Fibroblast of skin of right biceps (primary cell): Measurements from ENCODE around the gene TFB1M.

Experiments
- DNase-seq: peaks from one replicate; pipeline ENCODE4 v3.0.0-alpha.2; 2013

Gene TFB1M

GRCh38 chr6:155262655-155263054 is 51.6 kb downstream of the TFB1M start:
- no peak for DNase-seq

- no peak for DNase-seq
These were observed 53.0 kb downstream of the TFB1M start for GRCh38 chr6:155261111-155261900.

GRCh38 chr6:155260686-155261085 is 53.6 kb downstream of the TFB1M start:
- DNase-seq: no peak

GRCh38 chr6:155259897-155260296 is 54.4 kb downstream of the TFB1M start:
- no peak for DNase-seq

- DNase-seq: no peak
These were observed 55.1 kb downstream of the TFB1M start for GRCh38 chr6:155259204-155259603.

- no peak for DNase-seq
These were observed 56.5 kb downstream of the TFB1M start for GRCh38 chr6:155257796-155258195.

- no peak for DNase-seq
These were observed 58.0 kb downstream of the TFB1M start for GRCh38 chr6:155256122-155256795.

- DNase-seq: no peak
These were observed 60.1 kb downstream of the TFB1M start for GRCh38 chr6:155254139-155254538.

- DNase-seq: no peak
These were observed 60.9 kb downstream of the TFB1M start for GRCh38 chr6:155253337-155253736.

- DNase-seq: no peak
These were observed 61.7 kb downstream of the TFB1M start for GRCh38 chr6:155252581-155252980.

GRCh38 chr6:155250701-155251381 is 63.4 kb downstream of the TFB1M start:
- no peak for DNase-seq

- DNase-seq: peak; percentile 70
These were observed 66.0 kb downstream of the TFB1M start for GRCh38 chr6:155248008-155249001.

- DNase-seq: peak; percentile 89
These were observed 66.7 kb downstream of the TFB1M start for GRCh38 chr6:155247618-155248007.

- DNase-seq: no peak
These were observed 67.5 kb downstream of the TFB1M start for GRCh38 chr6:155246825-155247224.

GRCh38 chr6:155245831-155246230 is 68.5 kb downstream of the TFB1M start:
- DNase-seq: peak; percentile 64

GRCh38 chr6:155245193-155245592 is 69.1 kb downstream of the TFB1M start:
- DNase-seq: no peak

GRCh38 chr6:155244434-155244833 is 69.8 kb downstream of the TFB1M start:
- no peak for DNase-seq

GRCh38 chr6:155241966-155242365 is 72.3 kb downstream of the TFB1M start:
- DNase-seq: no peak

- no peak for DNase-seq
These were observed 73.2 kb downstream of the TFB1M start for GRCh38 chr6:155240905-155241600.

- no peak for DNase-seq
These were observed 76.7 kb downstream of the TFB1M start for GRCh38 chr6:155237613-155238012.

GRCh38 chr6:155235087-155235486 is 79.2 kb downstream of the TFB1M start:
- DNase-seq: no peak

GRCh38 chr6:155234687-155235086 is 79.6 kb downstream of the TFB1M start:
- DNase-seq: no peak
